Colon (tissue), 2 donors: ENCODE results near the gene TBL1XR1.
"Not testable (repeated sequence)": the region's sequence is repeated elsewhere in the genome, so short reads cannot be mapped to it uniquely, and the experiment has no call there.

ENCODE experiments used
- FAIRE-seq: peaks from 2 replicates; lab custom pipeline; 2012; peaks lifted over from hg19 to GRCh38; lab: Jason Lieb, UNC
- donor health status: control.
- donor health status: control.

The TBL1XR1 gene

DNA sequence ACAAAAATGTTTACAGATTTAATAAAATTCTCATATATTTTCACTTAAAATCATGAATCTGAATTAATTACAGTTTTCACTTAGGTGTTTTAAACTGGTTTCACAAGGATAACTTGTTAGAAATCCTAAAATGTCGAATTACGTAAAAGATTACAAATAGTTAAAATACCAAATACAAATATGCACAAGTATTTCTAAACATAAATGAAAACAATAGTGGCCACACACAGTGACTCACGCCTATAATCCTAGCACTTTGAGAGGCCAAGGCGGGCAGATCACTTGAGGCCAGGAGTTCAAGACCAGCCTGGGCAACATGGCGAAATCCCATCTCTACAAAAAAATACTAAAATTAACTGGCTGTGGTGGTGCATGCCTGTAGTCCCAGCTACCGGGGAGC, 10.9 kb upstream of the TBL1XR1 start:
- FAIRE-seq = no peak

DNA sequence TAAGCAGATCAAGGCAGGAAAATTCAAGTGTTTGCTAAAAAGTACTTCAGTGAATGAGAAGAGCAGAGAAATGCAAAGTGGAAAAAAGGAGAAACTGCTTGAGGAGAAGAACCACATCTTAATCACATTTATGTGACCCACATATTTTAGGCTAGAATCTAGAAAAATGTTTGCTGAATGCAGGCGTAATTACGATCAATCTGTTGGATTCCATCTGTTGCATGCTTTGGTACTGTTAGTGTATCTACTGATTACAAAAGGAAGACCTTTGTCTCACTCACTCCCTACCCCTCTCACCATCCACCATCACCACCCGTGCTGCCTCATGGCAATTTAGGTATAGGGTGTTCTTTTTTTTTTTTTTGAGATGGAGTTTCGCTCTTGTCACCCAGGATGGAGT, 9.7 kb upstream of the TBL1XR1 start:
- no peak for FAIRE-seq

DNA sequence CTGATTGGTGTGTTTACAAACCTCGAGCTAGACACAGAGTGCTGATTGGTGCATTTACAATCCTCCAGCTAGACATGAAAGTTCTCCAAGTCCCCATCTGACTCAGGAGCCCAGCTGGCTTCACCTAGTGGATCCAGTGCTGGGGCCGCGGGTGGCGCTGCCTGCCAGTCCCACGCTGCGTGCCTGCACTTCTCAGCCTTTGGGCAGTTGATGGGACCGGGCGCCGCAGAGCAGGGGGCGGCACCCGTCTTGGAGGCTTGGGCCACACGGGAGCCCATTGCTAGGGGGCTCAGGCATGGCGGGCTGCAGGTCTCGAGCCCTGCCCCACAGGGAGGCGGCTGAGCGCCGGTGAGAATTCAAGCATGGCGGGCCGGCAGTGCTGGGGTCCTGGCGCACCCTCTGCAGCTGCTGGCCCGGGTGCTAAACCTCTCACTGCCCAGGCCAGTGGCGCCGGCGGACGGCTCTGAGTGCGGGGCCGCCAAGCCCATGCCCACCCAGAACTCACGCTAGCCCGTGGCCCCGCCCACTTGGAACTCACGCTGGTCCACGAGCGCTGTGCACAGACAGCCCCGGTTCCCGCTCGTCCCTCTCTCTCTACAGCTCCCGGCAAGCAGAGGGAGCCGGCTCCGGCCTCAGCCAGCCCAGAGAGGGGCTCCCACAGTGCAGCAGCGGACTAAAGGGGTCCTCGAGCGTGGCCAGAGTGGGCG, 6.6 kb upstream of the TBL1XR1 start:
- FAIRE-seq = no peak

DNA sequence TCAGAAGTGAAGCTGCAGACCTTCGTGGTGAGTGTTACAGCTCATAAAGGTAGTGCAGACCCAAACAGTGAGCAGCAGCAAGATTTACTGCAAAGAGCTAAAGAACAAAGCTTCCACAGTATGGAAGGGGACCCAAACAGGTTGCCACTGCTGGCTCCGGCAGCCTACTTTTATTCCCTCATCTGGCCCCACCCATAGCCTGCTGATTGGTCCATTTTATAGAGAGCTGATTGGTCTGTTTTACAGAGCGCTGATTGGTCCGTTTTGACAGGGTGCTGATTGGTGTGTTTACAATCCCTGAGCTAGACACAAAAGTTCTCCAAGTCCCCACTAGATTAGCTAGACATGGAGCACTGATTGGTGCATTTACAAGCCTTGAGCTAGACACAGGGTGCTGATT, 5.7 kb upstream of the TBL1XR1 start:
- not testable (repeated sequence) for FAIRE-seq

DNA sequence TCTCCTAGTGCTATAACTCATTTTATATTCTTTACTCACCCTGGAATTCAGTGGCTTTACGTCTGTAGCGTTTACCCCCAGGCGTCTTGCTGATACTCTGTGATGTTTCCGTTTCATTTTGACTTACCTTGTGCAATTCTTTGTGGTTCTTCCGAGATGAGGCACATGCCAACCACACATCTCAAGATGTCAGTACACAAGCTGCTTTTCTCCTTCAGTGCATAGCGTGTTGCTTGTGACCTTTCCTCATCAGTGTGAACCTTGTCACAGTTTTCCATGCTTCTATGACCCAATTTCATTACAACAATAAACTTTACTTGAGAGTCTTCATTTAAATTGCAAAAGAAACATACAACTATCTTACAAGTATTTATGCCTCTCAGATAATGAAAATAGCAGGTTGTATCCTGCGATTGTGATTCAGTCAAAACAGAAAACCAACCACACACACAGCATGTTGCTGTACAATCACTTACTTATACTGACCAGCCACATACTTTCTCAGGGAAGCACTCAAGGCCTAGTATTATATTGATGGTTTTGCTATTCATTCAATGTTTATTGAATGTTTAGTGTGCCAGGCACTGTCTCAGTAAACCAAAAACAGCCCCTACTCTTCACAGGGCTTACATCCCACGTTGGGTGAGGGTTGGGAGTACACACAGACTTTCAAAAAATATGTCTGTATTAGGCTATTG, 4.6 kb upstream of the TBL1XR1 start:
- FAIRE-seq = no peak

DNA sequence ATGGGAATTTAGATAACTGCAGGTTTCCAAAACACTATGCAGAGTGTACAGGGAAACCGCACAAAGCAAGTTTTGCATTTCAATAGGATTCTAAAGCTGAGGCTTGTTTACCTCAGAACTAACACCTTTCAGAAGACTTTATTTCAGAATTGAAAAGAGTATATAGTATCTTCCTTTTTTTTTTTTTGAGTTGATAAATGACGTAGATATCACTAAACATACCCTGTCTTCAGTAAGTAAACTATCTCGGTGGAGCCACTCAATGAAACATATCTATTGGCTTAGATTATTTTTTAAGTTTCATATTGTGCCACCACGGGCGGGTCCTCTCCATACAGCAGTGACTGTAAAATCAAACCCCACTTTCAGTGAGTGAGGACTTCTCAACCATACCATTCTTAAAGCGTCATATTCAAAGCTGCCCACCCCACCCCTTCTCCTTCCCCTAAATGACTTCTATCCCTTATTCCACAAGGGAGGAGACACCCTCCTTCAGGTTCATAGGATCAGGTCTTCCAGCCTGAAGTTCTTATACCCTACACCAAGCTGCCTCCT, 2.0 kb upstream of the TBL1XR1 start:
- no peak for FAIRE-seq

DNA sequence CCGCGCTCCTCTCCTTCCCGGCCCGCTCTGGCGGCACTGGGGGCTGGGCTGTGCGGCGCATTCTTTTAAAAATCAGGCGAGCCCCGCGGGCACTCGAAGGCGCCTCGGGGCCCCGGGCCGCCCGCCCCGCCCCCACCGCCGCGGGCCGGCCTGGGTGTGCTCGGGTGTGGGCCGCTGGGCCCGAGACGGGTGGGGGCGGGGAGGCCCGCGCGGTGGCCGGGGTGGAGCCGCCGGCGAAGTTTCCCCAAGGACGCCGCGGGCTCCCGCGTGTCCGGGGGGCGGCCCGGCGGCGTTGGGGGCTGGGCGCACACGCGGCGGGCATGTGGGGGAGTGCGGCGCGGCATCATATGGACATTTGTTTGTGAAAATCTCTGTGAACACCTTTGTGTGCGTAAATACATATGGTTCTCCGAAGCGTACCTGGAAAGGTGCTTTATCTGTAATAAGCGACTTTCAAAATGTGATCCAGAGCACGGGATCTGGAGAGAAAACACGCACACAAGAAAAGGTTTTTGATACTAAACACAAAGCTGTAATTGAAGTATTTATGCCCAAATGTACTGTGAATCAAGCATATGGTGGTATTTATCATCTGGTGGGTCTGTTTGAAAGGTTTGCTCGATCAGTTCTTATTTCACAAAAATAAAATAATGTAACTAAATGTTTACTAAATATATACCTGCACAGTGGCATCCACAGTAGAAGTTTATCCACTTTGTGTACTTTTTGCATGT, 612 bp upstream of the TBL1XR1 start:
- FAIRE-seq = no peak

DNA sequence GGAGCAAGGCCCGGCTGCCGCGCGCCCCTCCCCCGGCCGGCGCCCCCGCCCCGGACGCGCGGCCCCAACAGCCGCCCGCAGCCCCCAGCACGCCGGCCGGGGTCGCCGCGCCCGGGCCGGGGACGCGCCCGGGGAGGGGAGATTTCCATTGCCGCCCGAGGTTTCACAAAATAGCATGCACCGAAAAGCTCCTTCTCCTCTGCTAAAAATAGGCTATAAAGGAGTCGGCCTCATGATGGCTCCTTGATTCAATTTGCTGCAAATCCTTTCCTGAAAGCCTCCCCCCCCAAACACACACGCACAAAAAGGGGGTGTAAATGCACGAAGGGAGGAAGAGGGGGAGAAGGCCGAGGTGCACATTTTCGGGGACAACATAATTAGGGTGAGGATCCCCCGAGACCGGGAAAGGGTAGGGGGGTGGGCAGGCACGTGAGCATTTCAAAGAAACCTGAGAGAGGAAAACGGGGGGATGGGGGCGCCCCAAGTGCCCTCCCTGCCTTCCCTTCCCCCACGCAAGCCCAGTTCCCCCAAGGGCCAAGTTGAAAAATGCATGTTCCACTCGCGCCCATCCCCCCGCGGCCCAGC, 734 bp downstream of the TBL1XR1 start:
- no peak for FAIRE-seq

DNA sequence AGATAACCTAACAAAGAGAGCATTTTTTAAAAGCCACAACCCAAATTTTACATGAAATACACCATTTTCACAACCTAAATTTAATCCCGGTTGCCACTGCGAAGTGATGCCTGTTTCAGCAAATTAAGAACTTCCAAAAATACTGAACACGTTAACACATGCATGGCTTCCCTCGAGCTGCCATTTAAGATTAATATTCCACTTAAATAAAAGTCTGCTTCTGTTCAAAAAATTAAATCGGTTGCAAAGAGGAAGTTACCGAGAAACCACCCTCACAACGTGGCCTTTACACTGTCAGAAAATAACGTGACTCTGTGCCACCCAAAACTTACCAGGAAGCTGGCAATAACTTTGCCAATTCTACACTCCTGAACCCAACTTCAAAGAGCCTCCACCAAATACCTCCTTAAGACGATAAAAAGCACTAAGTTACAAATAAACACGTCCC, 1.2 kb downstream of the TBL1XR1 start:
- FAIRE-seq = no peak

DNA sequence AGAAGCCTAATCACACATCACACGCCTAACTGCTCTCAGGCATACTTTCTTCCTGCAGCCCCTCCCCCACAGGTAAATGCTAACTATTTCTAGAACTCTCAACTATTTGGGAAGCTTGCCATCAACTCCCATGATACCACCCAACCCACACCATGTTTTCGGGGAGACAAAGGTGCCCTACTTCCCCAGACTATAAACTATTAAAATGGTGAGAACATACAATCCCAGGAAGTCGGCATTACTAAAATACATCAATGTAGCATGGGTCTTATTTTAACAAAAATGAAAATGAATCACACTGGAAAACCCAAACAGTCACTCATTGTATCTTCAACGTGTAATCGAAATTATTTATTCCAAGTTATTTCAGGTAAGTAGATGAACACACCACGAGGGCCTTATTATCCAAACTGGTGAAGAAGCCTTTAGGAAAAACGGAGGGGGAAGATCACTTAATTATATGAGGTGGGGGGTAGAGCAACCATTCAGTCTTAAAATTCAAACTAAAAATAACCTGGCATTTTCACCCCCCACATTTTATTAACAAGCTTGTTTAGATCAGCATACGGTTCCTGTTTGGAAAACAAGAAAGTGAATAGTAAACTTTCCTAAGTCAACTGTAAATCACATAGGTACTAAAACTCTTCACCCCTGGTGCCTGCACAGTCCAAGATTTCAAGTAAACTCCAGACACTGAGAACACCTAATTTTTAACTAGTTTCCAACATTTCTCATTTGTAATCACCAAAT, 1.9 kb downstream of the TBL1XR1 start:
- FAIRE-seq = peak; percentile 38

DNA sequence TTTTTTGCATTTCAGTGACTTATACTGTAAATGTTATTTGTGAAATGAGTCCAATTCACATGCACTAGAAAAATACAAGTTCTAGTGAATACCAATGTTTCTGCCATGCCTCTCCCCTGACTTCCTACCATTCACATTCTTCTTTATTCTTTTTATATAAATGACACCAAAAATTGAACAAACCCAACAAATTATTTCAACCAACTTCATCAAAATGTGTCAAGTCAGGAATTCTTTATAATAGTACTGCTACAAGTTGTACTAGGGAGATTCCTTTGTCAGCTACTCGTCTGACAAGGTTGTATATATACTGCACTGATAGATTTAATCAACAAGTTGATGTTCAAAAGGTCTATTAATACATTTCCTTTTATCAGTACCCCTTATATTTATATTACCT, 3.0 kb downstream of the TBL1XR1 start:
- FAIRE-seq = no peak

DNA sequence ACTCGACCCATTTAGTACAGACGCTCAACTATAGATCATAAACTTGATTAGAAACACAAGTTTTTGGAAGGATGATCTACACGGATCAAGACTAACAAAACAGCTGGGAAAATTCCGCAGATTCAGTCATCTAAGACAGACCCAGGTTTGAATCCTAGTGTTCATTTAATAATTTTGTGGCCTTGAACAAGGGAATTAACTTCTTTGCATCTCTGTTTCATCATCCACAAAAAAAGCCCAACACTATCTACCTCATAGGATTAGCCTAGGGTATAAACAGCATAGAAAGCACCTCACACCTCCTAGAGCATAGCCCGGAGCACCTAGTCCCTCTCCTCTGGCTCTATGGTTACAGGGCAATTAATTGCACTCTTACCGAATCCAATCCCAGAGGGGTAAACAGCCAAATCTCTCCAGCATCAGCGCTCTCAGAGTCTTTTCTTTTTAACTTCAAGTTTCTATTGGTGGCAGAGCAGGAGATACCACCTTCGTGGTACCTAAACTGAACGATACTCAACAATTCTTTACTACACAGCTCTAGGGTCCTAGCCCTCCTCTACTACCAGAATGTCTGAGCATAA, 3.5 kb downstream of the TBL1XR1 start:
- FAIRE-seq = no peak

DNA sequence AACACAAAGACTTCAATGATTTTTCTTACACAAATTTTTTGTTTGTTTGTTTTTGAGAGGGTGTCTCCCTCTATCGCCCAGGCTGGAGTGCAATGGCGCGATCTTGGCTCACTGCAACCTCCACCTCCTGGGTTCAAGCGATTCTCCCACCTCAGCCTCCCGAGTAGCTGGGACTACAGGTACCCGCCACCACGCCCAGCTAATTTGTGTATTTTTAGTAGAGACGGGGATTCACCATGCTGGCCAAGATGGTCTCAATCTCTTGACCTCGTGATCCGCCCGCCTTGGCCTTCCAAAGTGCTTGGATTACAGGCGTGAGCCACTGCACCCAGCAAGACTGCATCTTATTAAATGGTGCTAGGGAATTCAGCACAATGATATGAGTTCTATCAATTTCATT, 4.0 kb downstream of the TBL1XR1 start:
- not testable (repeated sequence) for FAIRE-seq

DNA sequence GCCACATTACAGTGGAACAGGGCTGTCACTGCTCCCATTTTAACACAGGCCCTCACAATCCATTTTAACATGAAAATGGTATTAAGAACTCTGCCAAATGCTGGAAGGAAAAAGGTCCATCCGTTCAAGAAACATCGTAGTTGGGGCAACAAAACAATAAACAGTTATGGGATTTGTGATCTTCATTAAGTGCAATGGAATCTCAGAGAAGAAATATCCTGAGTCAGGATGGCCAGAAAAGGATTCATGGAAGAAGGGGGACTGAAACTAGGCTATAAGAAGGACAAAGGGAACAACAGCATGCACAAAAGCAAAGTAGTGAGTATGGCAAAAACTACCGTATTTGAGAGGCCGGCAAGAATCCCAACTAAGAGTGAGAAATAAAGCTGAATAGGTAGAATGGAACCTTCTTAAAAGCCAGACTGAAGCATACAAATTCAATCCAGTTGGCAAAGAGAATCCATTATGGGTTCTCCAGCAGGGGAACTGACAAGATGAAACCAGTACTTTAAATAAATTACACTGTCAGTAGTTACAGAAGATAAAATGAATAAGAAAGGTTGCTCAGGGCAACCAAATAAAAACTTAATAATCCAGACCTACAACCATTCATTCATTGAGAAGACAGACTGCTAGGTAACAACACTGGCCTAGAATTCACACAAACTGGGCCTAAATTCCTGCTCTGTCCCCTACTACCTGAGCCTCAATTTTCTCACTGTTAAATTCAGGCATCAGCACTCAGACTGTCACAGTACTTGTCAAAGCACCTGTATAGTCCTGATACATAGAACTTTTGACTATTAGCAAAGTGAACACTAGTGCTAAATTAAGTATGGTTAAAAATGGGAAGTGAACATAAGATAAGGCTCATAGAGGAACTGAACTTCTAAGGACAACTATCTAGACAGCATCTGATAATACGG, 6.3 kb downstream of the TBL1XR1 start:
- FAIRE-seq = no peak

DNA sequence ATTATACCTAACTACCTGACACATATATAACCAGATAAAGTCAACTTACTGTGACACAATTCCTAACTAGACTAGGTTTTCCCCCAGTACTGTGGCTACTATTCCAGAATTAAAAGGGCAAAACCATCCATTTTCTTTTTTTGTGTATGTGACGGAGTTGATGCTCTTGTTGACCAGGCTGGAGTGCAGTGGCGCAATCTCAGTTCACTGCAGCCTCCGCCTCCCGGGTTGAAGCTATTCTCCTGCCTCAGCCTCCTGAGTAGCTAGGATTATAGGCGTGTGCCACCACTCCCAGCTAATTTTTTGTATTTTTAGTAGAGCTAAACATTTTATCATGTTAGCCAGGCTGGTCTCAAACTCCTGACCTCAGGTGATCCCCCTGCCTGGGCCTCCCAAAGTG, 7.1 kb downstream of the TBL1XR1 start:
- FAIRE-seq = not testable (repeated sequence)

DNA sequence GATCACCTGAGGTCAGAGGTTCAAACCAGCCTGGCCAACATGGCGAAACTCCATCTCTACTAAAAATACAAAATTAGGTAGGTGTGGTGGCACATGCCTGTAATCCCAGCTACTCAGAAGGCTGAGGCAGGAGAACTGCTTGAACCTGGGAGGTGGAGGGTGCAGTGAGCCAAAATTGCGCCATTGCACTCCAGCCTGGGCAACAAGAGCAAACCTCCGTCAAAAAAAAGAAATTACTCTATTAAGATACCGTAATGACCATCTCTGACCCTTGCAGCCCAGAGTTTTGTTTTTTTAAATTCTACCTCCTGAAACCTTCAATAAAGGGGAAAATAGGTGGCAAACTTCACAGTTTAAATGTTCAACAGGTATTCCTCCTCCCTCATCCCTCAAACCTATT, 9.0 kb downstream of the TBL1XR1 start:
- not testable (repeated sequence) for FAIRE-seq

DNA sequence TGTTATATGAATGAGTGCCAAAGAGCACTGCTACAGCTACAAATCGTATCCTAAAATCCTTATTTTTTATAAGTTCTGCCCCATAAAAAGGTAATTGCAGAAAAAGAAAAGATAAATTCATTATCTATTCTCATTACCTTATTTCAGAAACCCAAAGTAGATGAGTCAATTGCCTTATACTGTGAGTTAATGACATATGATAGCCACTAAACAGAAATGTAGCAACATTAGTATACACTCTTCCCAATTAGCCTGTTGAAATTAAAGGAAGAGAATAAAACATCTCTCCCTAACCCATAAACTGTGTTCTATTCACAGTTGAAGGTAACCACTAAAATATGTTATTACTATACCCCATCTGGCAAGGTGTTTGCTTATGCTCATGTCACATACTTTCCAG, 11.0 kb downstream of the TBL1XR1 start:
- no peak for FAIRE-seq

DNA sequence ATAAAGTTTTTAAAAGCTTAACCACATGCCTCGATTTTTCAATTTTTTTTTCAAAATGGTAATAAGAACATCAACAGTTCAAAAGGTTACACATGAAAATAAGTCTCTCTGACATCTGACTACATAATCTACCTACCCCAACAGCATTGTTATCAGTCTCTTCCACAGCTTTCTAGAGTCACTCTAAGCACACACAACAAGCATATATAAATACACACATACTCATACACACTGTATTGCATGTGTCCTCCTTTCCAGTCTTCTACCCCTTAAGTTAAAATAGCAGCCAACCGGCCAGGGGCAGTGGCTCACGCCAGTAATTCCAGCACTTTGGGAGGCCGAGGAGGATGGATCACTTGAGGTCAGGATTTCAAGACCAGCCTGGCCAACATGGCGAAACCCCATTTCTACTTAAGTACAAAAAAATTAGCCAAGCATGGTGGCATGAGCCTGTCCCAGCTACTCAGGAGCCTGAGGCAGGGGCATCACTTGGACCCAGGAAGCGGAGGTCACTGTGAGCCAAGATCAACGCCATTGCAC, 12.2 kb downstream of the TBL1XR1 start:
- no peak for FAIRE-seq

DNA sequence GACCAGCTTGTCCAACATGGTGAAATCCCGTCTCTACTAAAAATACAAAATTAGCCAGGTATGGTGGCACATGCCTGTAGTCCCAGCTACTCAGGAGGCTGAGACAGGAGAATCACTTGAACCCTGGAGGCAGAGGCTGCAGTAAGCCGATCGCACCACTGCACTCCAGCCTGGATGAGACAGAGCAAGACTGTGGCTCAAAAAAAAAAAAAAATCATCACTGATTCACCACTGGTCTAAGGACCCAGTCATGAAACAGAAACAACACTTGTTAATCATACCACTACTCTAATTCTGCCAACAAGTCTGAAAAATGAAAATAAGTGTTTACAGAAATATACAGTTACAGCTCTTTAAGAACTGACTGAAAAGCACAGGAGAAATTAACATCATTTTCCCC, 12.7 kb downstream of the TBL1XR1 start:
- FAIRE-seq = not testable (repeated sequence)

DNA sequence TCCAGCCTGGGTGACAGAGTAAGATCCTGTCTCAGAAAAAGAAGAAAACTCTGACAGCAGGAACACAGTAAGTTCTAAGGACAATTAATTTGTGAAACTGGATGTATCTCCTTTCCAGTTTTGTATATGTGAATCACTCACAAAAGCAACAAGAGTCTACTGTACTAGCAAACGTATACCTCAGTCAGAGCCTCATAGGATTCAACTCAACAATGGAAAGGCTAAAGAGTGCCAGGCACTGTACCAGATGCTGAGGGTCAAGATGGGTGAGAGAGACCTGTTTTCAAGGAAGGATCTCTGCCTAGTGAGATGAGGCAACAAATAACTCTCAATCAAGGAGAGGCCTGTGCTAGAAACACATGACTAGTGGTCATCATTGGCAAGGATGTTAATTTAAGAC, 14.9 kb downstream of the TBL1XR1 start:
- FAIRE-seq = no peak
